GM18868 (cell line): ENCODE measurements around the gene OR51M1.
"Not testable (repeated sequence)": the region's sequence is repeated elsewhere in the genome, so short reads cannot be mapped to it uniquely, and the experiment has no call there.

ENCODE experiments used
- ATAC-seq: cut with Tn5 transposase; IDR thresholded peaks from one replicate; pipeline ENCODE4 v1.9.1; 2021; ENCODE audit warnings: mild to moderate bottlenecking, moderate library complexity; ENCODE audit not compliant: unreplicated experiment

Gene OR51M1

GRCh38 chr11:5383576-5383975 is at the start of gene OR51M1:
Gene OR51M1, plus strand, starts transcription at chr11:5383812. Its CDS starts 5,587 bp downstream, at chr11:5389399.
- ATAC-seq, result no peak

DNA sequence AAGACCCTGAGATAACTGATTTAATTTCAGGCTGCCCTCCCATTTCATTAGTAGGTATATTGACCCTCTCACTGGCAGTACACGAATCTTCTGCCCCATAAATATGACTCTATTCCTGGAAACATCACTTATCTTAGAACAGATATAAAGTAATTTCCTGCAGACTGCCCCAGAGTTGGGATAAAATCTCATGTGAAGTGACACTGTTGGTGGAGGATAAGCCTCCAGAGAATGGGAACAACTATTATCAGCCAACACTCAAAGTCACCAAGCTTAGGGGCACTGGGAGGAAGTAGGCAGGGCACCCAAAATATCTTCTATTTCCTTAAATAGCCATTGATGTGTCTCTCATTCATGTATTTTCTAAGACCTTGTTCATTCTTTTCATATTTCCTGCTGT is 48.4 kb upstream of the OR51M1 start:
- no peak for ATAC-seq

DNA sequence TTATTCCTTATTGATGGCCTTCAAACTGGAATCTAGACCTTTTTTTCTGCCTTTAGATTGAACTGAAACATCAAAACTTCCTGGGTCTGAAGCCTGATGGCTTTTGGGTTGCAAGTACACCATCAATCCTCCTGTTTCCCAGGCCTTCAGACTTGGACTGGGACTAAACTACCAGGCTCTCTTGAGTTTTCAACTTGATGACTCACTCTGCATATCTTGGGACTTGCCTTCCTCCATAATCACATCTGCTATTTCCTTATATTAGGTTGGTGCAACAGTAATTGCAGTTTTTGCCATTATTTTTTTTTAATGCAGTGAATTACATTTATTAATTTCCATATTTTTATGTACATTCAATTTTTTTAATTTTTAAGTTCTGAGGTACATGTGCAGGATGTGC is 47.3 kb upstream of the OR51M1 start:
- ATAC-seq, result no peak

GRCh38 chr11:5337253-5337652 is 46.4 kb upstream of the OR51M1 start:
- ATAC-seq, result not testable (repeated sequence)

- ATAC-seq, result no peak
Observed at GRCh38 chr11:5339771-5340322, 43.8 kb upstream of the OR51M1 start.

DNA sequence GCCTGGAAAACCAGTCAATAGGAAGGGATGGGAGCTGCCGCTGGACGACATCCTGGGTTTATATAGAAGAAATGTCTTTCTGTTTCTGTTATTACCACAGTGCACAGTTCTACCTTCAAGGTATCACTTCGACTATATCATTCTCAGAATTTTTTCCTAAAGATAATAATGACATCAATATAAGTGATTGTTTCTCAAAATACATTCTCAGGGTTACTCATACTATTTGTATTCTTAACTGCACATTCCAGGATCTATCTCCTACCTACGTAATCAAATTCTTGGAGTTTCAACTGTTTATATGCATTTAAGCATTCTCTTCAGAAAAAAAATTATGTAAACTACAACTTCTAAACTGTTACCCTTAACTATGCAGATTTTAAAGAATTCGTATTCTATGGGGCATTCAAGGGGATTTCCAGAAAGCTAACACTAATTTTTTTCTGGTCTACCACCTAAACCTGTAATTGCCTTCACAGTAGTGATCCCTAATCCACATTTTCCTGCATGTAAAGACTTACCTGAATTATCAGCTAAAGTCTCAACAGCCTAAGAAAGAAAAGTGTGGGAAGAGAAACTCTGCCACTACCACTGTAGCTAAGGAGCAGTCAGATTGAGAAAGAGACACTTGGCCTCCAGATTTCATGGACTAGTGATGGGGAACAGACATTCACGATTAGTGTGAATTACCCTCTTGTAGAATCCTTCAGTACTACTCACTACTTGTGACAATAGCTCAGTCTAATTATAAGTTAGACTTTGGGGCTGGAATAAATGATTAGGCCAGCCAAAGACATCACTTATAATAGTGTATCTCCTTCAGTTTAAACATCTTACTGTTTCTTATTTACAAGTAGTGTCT is 39.9 kb upstream of the OR51M1 start, which contains the start of gene OR51B5:
OR51B5 (minus strand) TSS at position 51 of the 862 bp plus-strand sequence; CDS start at position 51, 0 bp downstream.
- ATAC-seq, result no peak

DNA sequence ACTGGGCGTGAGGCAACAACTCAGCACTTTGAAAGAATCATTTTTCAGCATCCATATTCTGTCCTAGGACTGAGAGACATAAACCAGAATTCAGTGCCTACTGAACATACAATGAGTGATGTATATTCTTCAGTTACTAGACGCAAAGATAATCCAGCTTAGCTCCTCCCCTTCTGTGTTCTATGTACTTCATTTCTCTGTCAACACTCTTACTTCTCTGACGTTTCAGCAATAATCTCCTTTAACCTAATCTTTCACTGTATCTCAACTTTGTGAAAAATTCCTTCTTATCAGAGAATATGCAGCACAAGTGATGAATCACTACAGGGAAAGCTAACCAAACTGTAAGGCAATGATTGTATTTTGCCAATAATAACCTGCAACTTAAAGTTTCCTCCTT is 37.8 kb upstream of the OR51M1 start:
- no peak for ATAC-seq

GRCh38 chr11:5348551-5349194 is 34.9 kb upstream of the OR51M1 start:
- no peak for ATAC-seq

DNA sequence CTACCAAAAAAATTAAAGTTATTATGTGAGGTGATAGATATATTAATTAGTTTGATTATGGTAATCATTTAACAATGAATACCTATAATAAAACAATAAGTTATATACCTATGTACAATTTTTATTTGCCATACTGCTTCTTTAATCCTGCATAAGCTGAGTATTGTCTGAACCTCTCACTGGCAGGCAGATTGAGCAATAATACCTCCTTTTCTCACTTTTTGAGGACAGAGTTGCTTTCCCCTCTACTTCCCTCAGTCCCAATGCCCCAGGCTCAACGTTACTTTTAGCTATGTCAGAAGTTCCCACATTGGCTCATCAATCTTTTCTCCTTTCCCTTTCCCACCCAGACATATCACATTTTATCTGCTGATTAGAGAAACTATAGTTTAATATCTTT is 34.1 kb upstream of the OR51M1 start:
- no peak for ATAC-seq

- ATAC-seq, result no peak
Observed at GRCh38 chr11:5351208-5351607, 32.4 kb upstream of the OR51M1 start, which contains the start of gene OR51B6. Gene OR51B6, plus strand, starts transcription at chr11:5351508. Its CDS starts 0 bp downstream, at chr11:5351508.

GRCh38 chr11:5356031-5356430 is 27.6 kb upstream of the OR51M1 start:
- ATAC-seq, result not testable (repeated sequence)

- no peak for ATAC-seq
Observed at GRCh38 chr11:5362017-5362625, 21.5 kb upstream of the OR51M1 start.

DNA sequence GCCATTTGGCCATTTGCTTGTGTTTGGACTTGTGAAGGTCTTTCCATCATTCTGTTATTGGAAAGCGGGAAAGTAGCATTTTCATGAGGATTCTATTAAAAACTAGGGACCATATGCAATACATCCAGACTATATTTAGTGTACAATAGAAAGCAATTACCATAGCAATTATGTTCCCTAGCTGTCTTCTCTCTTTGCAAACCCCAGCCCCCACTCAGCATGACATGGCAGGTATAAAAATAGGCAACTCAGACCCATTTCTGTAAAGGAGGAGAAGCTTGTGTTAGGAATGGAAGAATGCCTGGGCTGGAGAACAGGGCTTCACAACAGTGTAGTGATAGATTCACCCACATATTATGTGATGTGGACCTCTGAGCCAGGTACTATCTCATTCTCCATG is 19.9 kb upstream of the OR51M1 start:
- ATAC-seq, result no peak

DNA sequence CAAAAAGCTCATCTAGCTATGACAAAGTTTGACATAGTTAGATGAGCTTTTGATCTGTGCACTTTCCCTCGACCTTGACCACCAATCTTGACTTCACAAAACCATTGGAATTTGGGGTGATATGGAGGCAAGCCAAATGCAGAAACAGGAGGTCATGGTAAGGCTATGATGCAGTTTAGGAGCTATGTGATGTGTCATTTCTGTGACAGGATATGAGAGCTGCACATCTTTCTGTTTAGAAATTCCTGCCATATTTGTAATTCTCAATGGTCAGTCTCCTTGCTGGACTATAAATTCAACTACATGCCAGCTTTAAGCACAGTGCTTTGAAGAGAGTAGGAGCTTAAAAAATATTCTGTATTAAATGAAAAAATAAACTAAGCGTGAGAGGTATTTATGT is 19.4 kb upstream of the OR51M1 start:
- ATAC-seq, result no peak

DNA sequence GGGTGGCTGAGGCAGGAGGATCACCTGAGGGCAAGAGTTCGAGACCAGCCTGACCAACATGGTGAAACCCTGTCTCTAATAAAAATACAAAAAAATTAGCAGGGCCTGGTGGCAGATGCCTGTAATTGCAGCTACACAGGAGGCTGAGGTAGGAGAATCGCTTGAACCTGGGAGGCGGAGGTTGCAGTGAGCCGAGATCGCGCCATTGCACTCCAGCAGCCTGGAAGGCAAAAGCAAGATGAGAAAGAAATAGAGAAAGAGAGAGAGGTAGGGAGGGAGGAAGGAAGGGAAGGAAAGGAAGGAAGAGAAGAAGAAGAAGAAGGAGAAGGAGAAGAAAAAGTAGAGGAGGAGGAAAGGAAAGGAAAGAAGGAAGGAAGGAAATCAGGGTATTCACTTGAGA is 17.2 kb upstream of the OR51M1 start:
- ATAC-seq, result not testable (repeated sequence)

DNA sequence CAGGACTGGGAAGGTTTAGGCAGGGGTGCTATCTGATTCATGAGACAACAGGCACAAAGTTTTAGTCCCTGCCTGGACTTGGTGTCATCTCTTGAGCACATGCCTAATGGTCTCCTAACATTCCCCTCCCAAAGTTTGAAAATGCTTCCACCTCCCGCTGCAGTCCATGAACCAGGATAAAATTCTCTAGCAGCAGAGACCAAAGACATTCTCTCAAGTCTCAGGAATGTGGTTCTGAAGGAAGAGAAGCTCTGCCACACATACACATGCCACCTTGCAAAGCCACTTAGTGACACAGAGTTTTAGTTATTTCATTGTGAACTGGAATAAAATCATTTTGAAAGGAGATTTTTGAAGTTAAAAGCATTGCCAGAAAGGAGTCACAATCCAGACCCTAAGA is 16.8 kb upstream of the OR51M1 start:
- ATAC-seq, result no peak

- ATAC-seq, result no peak
Observed at GRCh38 chr11:5367448-5368074, 16.1 kb upstream of the OR51M1 start.

- ATAC-seq, result no peak
Observed at GRCh38 chr11:5368502-5369043, 15.0 kb upstream of the OR51M1 start.

GRCh38 chr11:5369789-5370188 is 13.8 kb upstream of the OR51M1 start:
- ATAC-seq, result no peak

DNA sequence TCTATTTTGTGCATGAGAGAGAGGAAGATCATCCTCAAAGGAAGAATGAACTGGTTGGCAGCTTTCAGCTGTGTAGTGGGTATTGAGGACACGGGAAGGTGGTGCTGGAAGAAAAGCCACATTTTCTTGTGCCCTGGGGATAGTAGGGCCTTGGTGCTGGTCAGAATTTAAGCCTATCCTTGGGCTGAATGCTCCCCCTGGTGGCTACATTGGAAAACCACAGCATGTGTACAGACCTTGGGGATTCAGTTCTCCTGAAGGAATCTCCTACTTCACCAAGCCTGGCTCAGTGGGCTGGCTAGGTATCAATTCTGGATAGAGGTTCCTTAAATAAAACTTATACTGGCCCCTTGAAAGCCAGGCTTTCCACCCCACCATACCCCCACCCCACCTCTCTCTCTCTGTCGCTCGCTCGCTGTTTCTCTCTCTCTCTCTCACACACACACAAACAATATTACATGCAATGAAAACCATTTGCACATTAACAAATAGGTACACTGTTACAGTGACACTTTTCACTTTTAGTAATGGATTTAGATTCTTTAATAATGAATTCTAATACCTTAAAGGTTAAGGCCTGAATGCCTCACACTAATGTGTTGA is 2.8 kb upstream of the OR51M1 start:
- peak; percentile 91 for ATAC-seq
